ENCODE data around the gene ADPRH. TPM values are rescaled to one million over a fixed set of nuclear protein-coding genes. Genes with fewer than 3 reads are reported as not detected.

ADPRH gene
- total RNA-seq, 2 donors from 2014 or later = 7.8 to 11.8 TPM

DNA sequence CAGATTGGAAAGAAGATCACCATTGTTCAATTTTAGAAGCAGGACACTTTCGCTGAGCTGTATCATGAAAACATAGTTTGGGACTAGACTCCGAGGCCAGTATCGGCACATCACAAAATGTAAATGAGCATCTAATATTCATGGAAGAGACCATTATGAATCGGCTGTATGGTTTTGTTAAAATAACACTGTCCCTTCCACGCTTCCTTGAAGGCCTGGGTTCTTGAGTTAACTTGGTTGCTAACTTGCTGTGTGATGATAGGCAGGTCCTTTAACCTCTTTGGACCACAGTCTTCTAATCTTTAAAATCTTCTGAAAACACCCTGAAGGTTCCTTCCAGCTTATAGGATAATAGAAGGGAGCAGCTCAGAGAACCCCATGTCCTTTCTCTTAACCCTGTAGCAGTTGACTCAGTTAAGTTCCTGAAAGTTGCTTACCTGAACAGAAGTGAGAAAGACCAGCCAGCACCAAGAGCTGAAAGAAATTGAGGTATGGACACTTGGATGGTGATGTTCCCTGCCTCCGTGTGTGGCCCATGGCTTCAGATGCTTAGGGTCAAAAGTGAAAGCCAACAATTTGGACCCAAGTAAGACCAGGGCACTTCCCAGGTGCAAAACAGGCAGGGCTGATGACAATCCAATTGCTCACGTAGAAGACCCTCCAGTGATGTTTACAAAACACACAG, 22.0 kb upstream of the ADPRH start:
- Histone ChIP-seq H3K27ac (ENCODE audit: low read depth, low read length) (no peak overlapping the region), H3K4me3 (ENCODE audit: low read length) (no peak overlapping the region), H3K36me3 (ENCODE audit: control insufficient read depth, insufficient read depth, low read length) (no peaks in the 10 kb centered on the region), H3K27me3 (ENCODE audit: control insufficient read depth, insufficient read depth, low read length, poor library complexity, severe bottlenecking) (peaks cover 7% of the 10 kb centered on the region), H3K9ac (ENCODE audit: extremely low read depth, low read length, poor library complexity, severe bottlenecking) (no peak overlapping the region), H3K9me3 (ENCODE audit: control insufficient read depth, low read length) (no peaks in the 10 kb centered on the region), H3K4me1 (ENCODE audit: control insufficient read depth, insufficient read depth, low read length) (no peaks in the 10 kb centered on the region)
- Mint-ChIP-seq H3K36me3 (ENCODE audit: low read depth) (peaks cover 4% of the 10 kb centered on the region), H3K4me3 (no peak overlapping the region), H3K27me3 (ENCODE audit: insufficient read depth) (no peaks in the 10 kb centered on the region), H3K4me1 (peaks cover 6% of the 10 kb centered on the region), H3K9me3 (no peaks in the 10 kb centered on the region), H3K27ac (no peak overlapping the region)
- TF ChIP-seq, protein P1, sequence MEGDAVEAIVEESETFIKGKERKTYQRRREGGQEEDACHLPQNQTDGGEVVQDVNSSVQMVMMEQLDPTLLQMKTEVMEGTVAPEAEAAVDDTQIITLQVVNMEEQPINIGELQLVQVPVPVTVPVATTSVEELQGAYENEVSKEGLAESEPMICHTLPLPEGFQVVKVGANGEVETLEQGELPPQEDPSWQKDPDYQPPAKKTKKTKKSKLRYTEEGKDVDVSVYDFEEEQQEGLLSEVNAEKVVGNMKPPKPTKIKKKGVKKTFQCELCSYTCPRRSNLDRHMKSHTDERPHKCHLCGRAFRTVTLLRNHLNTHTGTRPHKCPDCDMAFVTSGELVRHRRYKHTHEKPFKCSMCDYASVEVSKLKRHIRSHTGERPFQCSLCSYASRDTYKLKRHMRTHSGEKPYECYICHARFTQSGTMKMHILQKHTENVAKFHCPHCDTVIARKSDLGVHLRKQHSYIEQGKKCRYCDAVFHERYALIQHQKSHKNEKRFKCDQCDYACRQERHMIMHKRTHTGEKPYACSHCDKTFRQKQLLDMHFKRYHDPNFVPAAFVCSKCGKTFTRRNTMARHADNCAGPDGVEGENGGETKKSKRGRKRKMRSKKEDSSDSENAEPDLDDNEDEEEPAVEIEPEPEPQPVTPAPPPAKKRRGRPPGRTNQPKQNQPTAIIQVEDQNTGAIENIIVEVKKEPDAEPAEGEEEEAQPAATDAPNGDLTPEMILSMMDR (conservative IDR thresholded peaks at IDR 0.05) = no peak
- no peak for DNase-seq
- 89 to 93% methylated on average over 5 to 7 of the region's 7 CpGs for WGBS, 2 experiments (ENCODE audit: insufficient coverage in 1 of 2, insufficient read length in 1 of 2)

DNA sequence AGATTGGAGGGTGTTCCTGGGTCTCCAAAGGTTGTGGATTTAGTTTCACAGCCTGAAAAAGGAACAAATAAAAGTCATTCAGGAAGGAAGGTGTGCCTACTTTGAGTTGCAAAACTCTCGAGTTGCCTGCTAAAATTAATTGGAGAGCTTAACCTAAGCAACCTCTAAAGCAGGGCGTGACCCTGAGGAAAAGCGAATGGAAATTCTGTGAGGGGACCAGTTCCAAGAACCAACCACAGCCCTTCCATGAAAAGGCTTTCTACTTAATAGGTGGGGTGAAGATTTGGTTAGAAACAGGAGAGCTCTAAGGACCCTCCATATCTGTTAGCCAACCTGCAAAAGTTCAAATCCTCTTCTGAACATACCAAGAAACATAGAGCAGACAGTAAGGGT, 21.4 kb upstream of the ADPRH start:
- TF ChIP-seq, protein P1 (conservative IDR thresholded peaks at IDR 0.05) = no peak
- peaks cover 6% of the 10 kb centered on the region for H3K4me1 Mint-ChIP-seq
- no peaks in the 10 kb centered on the region for H3K27me3 Mint-ChIP-seq (ENCODE audit: insufficient read depth)
- 94 to 96% methylated on average over 3 of the region's 3 CpGs for WGBS, 2 experiments (ENCODE audit: insufficient coverage in 1 of 2, insufficient read length in 1 of 2)
- Histone ChIP-seq H3K9me3 (ENCODE audit: control insufficient read depth, low read length) (no peaks in the 10 kb centered on the region), H3K4me1 (ENCODE audit: control insufficient read depth, insufficient read depth, low read length) (no peaks in the 10 kb centered on the region), H3K4me3 (ENCODE audit: low read length) (no peak overlapping the region), H3K27ac (ENCODE audit: low read depth, low read length) (no peak overlapping the region), H3K36me3 (ENCODE audit: control insufficient read depth, insufficient read depth, low read length) (no peaks in the 10 kb centered on the region), H3K27me3 (ENCODE audit: control insufficient read depth, insufficient read depth, low read length, poor library complexity, severe bottlenecking) (peaks cover 7% of the 10 kb centered on the region), H3K9ac (ENCODE audit: extremely low read depth, low read length, poor library complexity, severe bottlenecking) (no peak overlapping the region)
- H3K4me3 Mint-ChIP-seq = no peak overlapping the region
- DNase-seq = no peak
- no peaks in the 10 kb centered on the region for H3K9me3 Mint-ChIP-seq
- no peak overlapping the region for H3K27ac Mint-ChIP-seq
- H3K36me3 Mint-ChIP-seq (ENCODE audit: low read depth) = peaks cover 4% of the 10 kb centered on the region

DNA sequence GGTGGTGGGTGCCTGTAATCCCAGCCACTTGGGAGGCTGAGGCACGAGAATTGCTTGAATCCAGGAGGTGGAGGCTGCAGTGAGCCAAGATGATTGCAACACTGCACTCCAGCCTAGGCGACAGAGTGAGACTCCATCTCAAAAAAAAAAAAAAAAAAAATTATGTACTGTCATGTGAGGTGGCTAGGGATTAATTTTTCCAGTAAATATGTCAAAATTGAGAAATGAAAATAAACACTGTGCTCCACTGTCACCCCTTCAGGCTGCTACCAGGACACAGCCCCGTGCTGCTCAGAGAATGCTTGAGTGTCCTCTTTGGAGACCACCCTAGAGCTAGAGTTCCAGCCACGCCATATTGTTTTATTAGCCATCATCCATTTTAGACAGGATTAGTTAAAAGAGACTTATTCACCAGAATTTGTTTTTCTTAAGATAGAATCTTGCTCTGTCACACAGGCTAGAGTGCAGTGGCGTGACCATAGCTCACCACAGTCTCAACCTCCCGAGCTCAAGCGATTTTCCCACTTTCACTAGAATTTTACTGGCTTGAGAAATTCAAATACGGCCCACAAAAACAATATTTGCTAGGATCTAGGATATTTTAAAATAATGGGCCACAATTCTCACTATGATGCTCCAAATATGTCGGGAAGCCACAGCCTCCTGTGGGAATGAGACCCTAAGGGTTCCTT, 20.5 kb upstream of the ADPRH start:
- no peaks in the 10 kb centered on the region for H3K9me3 ChIP-seq (ENCODE audit: control insufficient read depth, low read length)
- DNase-seq = no peak
- no peaks in the 10 kb centered on the region for H3K27me3 Mint-ChIP-seq (ENCODE audit: insufficient read depth)
- H3K27ac Mint-ChIP-seq = no peak overlapping the region
- WGBS, 2 experiments (ENCODE audit: insufficient coverage in 1 of 2, insufficient read length in 1 of 2) = 91 to 94% methylated on average over 7 to 9 of the region's 9 CpGs
- H3K4me3 ChIP-seq (ENCODE audit: low read length) = no peak overlapping the region
- H3K36me3 Mint-ChIP-seq (ENCODE audit: low read depth) = peaks cover 4% of the 10 kb centered on the region
- H3K9ac ChIP-seq (ENCODE audit: extremely low read depth, low read length, poor library complexity, severe bottlenecking) = no peak overlapping the region
- H3K4me3 Mint-ChIP-seq = no peak overlapping the region
- H3K36me3 ChIP-seq (ENCODE audit: control insufficient read depth, insufficient read depth, low read length) = no peaks in the 10 kb centered on the region
- no peaks in the 10 kb centered on the region for H3K4me1 ChIP-seq (ENCODE audit: control insufficient read depth, insufficient read depth, low read length)
- H3K4me1 Mint-ChIP-seq = peaks cover 6% of the 10 kb centered on the region
- peaks cover 3% of the 10 kb centered on the region for H3K9me3 Mint-ChIP-seq
- H3K27ac ChIP-seq (ENCODE audit: low read depth, low read length) = no peak overlapping the region
- TF ChIP-seq, protein P1 (conservative IDR thresholded peaks at IDR 0.05) = no peak
- H3K27me3 ChIP-seq (ENCODE audit: control insufficient read depth, insufficient read depth, low read length, poor library complexity, severe bottlenecking) = peaks cover 7% of the 10 kb centered on the region

Measured in endodermal cell (in vitro differentiated cells).